Cardiac muscle cell (in vitro differentiated cells and primary cell): Measurements from ENCODE around the gene ACAA2. TPM values are rescaled to one million over a fixed set of nuclear protein-coding genes. Genes with fewer than 3 reads are reported as not detected.

Experiments used
- DNase-seq, 2 donors: peaks; one replicate each; pipeline versions ENCODE4 v3.0.0 to v3.0.0-alpha.2; 2010 to 2017; ENCODE audit warnings: low read depth in 1 of 2, low spot score in 1 of 2
- H3K27ac ChIP-seq: fragments of 200-600 bp; sonication (generic); 2 replicates; pipeline ENCODE4 v1.5.1; 2016
- H3K27me3 ChIP-seq: fragments of 200-600 bp; sonication (generic); 2 replicates; pipeline ENCODE4 v1.6.0; 2016; ENCODE audit warnings: control low read depth
- H3K36me3 ChIP-seq: fragments of 200-600 bp; sonication (generic); 2 replicates; pipeline ENCODE4 v1.5.1; 2016; ENCODE audit warnings: control low read depth
- H3K4me1 ChIP-seq: fragments of 200-600 bp; sonication (generic); 2 replicates; pipeline ENCODE4 v1.8.1; 2017; ENCODE audit warnings: low read depth, mild to moderate bottlenecking, mixed run types
- H3K4me3 ChIP-seq: fragments of 200-600 bp; sonication (generic); 2 replicates; pipeline ENCODE4 v1.5.1; 2016; ENCODE audit warnings: mild to moderate bottlenecking
- H3K9me3 ChIP-seq: fragments of 200-600 bp; sonication (generic); 2 replicates; pipeline ENCODE4 v1.5.1; 2017; ENCODE audit warnings: low read depth, mild to moderate bottlenecking, control low read depth
- polyA plus RNA-seq: library from polyadenylated mRNA; unstranded; fragments of >200 nt; fragmentation: Nextera tagmentation; extraction: Ambion mirVana; gene quantifications from 2 replicates; pipeline ENCODE4 v1.2.1, GENCODE V29; 2016
- total RNA-seq: library from RNA; depleted of rRNA; stranded (reverse); fragments of >200 nt; gene quantifications from 2 replicates; pipeline ENCODE4 v1.2.3, GENCODE V29; 2016
- TF ChIP-seq, protein P1 (sequence below): IDR thresholded peaks from 2 replicates; pipeline ENCODE4 v1.5.1; 2012; ENCODE audit warnings: low read depth, mild to moderate bottlenecking, low read length

ACAA2 gene
- total and polyA plus RNA-seq, 2 experiments from 2014 or later: 68.7 to 150 TPM

- Histone ChIP-seq H3K36me3 (no peaks in the 10 kb centered on the region), H3K27me3 (no peaks in the 10 kb centered on the region), H3K4me3 (no peak overlapping the region), H3K27ac (no peak overlapping the region), H3K9me3 (no peaks in the 10 kb centered on the region), H3K4me1 (peaks cover 4% of the 10 kb centered on the region)
- TF ChIP-seq, protein P1, sequence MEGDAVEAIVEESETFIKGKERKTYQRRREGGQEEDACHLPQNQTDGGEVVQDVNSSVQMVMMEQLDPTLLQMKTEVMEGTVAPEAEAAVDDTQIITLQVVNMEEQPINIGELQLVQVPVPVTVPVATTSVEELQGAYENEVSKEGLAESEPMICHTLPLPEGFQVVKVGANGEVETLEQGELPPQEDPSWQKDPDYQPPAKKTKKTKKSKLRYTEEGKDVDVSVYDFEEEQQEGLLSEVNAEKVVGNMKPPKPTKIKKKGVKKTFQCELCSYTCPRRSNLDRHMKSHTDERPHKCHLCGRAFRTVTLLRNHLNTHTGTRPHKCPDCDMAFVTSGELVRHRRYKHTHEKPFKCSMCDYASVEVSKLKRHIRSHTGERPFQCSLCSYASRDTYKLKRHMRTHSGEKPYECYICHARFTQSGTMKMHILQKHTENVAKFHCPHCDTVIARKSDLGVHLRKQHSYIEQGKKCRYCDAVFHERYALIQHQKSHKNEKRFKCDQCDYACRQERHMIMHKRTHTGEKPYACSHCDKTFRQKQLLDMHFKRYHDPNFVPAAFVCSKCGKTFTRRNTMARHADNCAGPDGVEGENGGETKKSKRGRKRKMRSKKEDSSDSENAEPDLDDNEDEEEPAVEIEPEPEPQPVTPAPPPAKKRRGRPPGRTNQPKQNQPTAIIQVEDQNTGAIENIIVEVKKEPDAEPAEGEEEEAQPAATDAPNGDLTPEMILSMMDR: no peak
- DNase-seq: peak; percentile 29 to 52
Observed at GRCh38 chr18:49747876-49748275, 65.5 kb downstream of the ACAA2 start.

GRCh38 chr18:49745045-49746014, 68.0 kb downstream of the ACAA2 start:
- no peak for DNase-seq

DNA sequence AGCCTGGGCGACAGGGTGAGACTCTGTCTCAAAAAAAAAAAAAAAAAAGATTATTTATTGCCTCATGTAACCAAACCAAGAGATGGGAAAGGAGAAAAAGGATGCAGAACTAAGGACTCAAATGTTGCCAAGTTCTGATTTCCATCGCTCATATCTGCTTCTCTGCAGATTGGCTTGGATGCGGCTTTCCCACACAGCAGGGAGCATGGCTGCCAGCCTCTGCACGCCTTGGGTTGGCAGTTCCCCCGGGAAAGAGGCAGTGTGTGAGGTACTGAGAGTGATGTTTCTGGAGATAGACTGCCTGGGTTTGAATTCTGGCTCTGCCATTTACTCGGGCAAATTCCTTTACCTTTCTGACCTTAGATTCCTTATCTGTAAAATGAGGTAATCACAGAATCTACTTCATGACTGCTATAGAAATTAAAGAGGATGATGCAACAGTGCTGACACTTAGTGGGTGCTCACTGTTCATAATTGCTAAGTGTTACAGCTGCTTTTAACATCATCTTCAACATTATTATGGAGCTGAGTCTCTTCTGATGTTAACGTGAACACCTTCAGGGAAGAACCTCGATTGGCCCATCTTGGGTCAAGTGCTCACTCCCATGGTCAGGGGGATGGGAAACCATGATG, 68.8 kb downstream of the ACAA2 start:
- Histone ChIP-seq H3K27ac (no peak overlapping the region), H3K27me3 (no peaks in the 10 kb centered on the region), H3K9me3 (no peaks in the 10 kb centered on the region), H3K4me3 (no peak overlapping the region), H3K4me1 (peaks cover 4% of the 10 kb centered on the region), H3K36me3 (no peaks in the 10 kb centered on the region)
- no peak for DNase-seq
- TF ChIP-seq, protein P1: no peak

More at GRCh38 chr18:49745045-49746014, 68.0 kb downstream of the ACAA2 start:
- no peaks in the 10 kb centered on the region for H3K36me3 ChIP-seq
- no peaks in the 10 kb centered on the region for H3K27me3 ChIP-seq
- H3K27ac ChIP-seq: no peak overlapping the region
- H3K9me3 ChIP-seq: no peaks in the 10 kb centered on the region
- H3K4me3 ChIP-seq: no peak overlapping the region
- peaks cover 4% of the 10 kb centered on the region for H3K4me1 ChIP-seq
- TF ChIP-seq, protein P1: no peak

DNA sequence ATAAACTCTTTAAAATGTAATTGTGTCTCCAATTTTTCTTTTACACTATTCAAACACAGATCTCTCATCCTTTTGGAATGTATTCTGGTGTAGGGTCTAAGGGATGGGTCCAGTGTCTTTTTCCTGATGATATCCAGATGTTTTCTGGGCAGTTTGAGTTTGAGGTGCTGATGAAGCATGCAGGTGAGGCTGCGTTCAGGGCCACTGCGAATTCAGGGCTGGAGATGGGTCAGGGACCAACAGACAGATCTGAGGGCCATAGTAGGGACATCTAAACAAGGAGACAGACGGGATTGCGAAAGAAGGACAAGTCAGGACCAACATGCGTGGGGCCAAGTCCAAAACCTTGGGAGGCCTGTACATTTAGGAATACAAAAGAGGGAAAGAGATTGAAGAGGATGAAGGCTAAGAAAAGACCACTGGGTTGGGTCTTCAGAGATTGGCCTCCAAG, 70.2 kb downstream of the ACAA2 start:
- TF ChIP-seq, protein P1: no peak
- H3K9me3 ChIP-seq: no peaks in the 10 kb centered on the region
- peaks cover 2% of the 10 kb centered on the region for H3K4me1 ChIP-seq
- no peaks in the 10 kb centered on the region for H3K36me3 ChIP-seq
- DNase-seq: no peak
- no peak overlapping the region for H3K27ac ChIP-seq
- H3K4me3 ChIP-seq: no peak overlapping the region
- H3K27me3 ChIP-seq: no peaks in the 10 kb centered on the region

DNA sequence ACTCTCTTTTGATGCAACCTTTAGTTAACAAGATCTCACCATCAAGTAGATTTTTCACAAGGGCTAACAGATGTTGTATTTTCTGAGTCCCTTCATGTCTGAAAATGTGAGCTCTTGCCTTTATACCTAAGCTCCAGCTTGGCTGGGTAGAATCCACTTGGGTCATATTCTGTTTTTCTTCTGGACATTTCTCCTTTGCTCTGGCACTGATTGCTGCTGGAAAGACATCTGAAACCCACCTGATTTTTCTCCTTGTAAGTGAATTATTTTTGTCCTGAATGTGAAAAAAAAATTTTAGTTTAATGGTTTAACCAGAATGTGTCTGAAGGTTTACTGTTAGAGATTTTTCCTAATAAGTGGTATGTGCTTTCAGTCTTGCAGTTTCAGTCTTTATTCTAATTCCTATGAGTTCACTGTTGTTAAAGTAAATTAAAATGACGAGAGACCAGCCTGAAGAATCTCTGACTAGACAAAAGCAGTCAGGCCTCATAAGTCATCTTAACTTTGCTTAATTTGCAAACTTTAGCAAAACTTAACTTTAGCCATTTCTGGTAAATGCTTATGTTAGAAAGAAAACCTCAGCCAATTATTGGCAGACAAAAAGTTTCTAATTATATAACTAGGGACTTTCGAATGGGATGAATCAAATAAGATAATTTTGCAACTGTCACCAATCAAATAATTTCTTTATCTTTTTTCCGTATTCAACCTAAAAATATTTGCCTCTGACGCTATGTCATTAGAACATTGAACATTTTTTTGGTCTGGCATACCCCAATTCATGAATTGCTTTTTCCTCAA, 70.8 kb downstream of the ACAA2 start:
- H3K4me3 ChIP-seq: no peak overlapping the region
- no peaks in the 10 kb centered on the region for H3K27me3 ChIP-seq
- no peaks in the 10 kb centered on the region for H3K9me3 ChIP-seq
- no peaks in the 10 kb centered on the region for H3K4me1 ChIP-seq
- TF ChIP-seq, protein P1: no peak
- H3K27ac ChIP-seq: no peak overlapping the region
- no peak for DNase-seq
- H3K36me3 ChIP-seq: no peaks in the 10 kb centered on the region
